Right hindlimb (tissue), 1 donor: ENCODE data around the gene DFFA.
"Not testable (repeated sequence)": the region's sequence is repeated elsewhere in the genome, so short reads cannot be mapped to it uniquely, and the experiment has no call there.

ENCODE experiments used
- DNase-seq: peaks from one replicate; pipeline ENCODE4 v3.0.0-alpha.2; 2018

Gene DFFA

GRCh38 chr1:10425826-10426534 lies 46.3 kb downstream of the DFFA start:
- DNase-seq, result not testable (repeated sequence)

- no peak for DNase-seq
Measured at GRCh38 chr1:10424651-10425050, 47.7 kb downstream of the DFFA start.

GRCh38 chr1:10424034-10424433 lies 48.3 kb downstream of the DFFA start:
- DNase-seq, result peak; percentile 75

GRCh38 chr1:10421637-10422036 lies 50.7 kb downstream of the DFFA start:
- DNase-seq, result no peak

GRCh38 chr1:10419351-10419750 lies 53.0 kb downstream of the DFFA start:
- DNase-seq, result no peak

GRCh38 chr1:10418741-10419140 lies 53.6 kb downstream of the DFFA start:
- not testable (repeated sequence) for DNase-seq

- not testable (repeated sequence) for DNase-seq
Measured at GRCh38 chr1:10415967-10416366, 56.4 kb downstream of the DFFA start.

- no peak for DNase-seq
Measured at GRCh38 chr1:10415211-10415930, 57.0 kb downstream of the DFFA start.

GRCh38 chr1:10407201-10407600 lies 65.1 kb downstream of the DFFA start:
- DNase-seq, result no peak
